ENCODE measurements around the gene UBXN1.
"Not testable (repeated sequence)": the region's sequence is repeated elsewhere in the genome, so short reads cannot be mapped to it uniquely, and the experiment has no call there.

UBXN1 gene

DNA sequence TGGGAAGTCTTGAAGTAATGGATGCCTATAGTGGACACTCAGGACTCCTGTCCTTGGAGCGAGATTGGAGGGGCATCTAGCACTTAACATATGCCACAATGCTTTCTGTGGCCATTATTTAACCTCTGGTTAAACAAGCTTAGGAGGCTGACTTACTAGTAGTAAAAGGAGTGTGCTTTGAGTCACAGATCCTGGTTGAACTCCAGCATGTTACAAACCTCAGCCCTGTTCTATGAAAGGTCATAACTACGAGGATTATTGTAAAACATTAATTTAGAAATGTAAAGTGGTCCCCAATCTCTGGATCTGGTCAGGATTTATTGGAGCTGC is 5.7 kb downstream of the UBXN1 start:
- DNase-seq (ENCODE audit: low read depth in 2 of 3, low spot score in 1 of 3), result no peak

GRCh38 chr11:62671608-62672389 is 7.1 kb downstream of the UBXN1 start, which contains the start of the genes LBHD1 and UQCC3:
TSS of gene LBHD1 (minus strand) at chr11:62672267. CDS start at chr11:62670031, 2,236 bp downstream.
TSS of gene UQCC3 (plus strand) at chr11:62671673. CDS start at chr11:62671746, 73 bp downstream.
- DNase-seq (ENCODE audit: low read depth in 2 of 3, low spot score in 1 of 3), result peak; percentile 67 to 86 (median 69)

DNA sequence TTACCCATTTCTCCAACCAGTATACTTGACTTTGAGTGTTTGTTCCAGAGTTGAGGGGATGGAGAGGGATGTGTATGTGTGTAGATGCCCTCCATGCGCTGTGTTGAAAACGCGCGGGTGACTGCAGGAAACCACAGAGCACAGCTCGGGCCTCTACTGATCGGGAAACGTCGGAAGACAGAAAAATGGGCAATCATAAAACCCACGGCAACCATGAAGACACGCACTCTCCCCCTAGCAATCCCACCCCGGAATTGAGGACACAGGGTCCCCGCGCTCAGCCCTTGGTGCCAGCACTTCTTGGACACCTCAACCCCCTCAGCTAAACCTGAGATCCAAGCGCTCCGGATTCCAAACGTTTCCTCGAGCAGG is 7.7 kb downstream of the UBXN1 start:
- DNase-seq (ENCODE audit: low read depth in 2 of 3, low spot score in 1 of 3), result no peak

DNA sequence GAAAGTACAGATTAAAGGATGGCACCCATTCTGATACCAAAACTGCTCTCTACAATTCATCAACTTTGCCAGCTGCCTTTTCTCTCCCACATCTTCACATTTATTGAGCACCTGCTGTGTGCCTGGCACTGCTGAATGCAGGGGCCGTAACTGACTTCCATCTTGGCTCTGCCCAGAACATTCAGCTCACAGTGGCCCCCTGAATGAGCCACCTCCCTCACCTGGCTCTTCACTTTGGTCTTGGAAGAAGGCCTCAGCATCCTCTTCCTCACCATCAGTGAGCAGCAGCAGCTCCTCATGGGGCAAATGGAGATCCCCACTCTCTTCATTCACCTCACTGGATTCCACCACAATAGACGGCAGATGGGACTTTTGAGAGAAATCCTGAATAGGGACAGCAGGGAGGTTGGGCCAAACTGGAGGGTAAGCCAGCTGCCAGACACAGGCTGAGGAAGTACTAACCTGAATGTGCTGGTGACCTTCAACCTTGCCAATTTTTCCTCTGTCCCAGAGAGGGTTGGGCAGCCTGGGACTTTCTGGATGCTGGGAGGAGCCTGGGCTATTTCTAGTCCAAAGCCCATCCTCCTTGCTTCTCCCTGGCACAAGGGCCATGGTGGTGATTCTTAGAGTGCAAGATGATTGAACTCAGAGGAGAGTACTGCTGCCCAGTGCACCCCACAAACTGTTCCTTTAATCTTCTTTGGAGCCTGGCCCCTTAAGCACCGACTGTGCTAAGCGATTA is 9.3 kb downstream of the UBXN1 start:
- no peak for DNase-seq (ENCODE audit: low read depth in 2 of 3, low spot score in 1 of 3)

GRCh38 chr11:62667460-62667859 is 11.4 kb downstream of the UBXN1 start:
- no peak for DNase-seq (ENCODE audit: low read depth in 2 of 3, low spot score in 1 of 3)

GRCh38 chr11:62666259-62666926 is 12.5 kb downstream of the UBXN1 start:
- DNase-seq (ENCODE audit: low read depth in 2 of 3, low spot score in 1 of 3), result no peak

GRCh38 chr11:62665599-62666258 is 13.1 kb downstream of the UBXN1 start:
- peak in 1 of 3 donors; percentile 38 for DNase-seq (ENCODE audit: low read depth in 2 of 3, low spot score in 1 of 3)

DNA sequence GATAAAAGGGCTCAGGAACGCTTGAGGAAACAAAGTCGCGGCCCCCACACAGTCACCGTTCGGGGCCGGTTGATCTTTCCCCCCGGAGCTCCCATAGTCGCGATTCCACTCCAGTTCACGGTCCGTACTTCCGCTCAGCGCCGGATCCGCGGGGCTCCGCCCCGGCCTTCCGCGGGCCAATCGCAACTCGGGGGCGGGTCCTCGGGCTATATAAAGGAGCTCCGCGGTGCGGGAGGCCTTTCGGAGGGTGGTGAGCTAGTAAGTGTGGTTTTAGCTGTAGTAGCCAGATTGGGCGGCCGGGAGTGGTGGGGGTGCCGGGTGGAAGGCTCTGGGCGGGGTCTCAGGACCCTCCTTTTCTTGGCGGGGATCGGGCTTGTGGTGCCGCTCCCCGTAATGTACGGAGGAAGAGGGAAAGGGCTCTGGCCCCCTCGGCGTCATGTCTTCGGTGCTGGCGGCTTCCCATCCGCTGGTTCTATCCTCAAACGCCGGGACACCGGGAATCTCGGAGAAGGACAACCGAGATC is 13.7 kb downstream of the UBXN1 start, which contains the start of the genes C11orf98 and CSKMT:
Gene C11orf98 (minus strand): TSS at position 136 of the 524 bp plus-strand sequence. CDS start 41 bp downstream, at position 95.
Gene CSKMT (plus strand): TSS at position 238 of the 524 bp plus-strand sequence. CDS start 568 bp downstream, outside the sequence.
- peak; percentile 94 to 98 (median 95) for DNase-seq (ENCODE audit: low read depth in 2 of 3, low spot score in 1 of 3)

GRCh38 chr11:62664405-62665074 is 14.3 kb downstream of the UBXN1 start:
- DNase-seq (ENCODE audit: low read depth in 2 of 3, low spot score in 1 of 3), result peak in 1 of 3 donors; percentile 40

DNA sequence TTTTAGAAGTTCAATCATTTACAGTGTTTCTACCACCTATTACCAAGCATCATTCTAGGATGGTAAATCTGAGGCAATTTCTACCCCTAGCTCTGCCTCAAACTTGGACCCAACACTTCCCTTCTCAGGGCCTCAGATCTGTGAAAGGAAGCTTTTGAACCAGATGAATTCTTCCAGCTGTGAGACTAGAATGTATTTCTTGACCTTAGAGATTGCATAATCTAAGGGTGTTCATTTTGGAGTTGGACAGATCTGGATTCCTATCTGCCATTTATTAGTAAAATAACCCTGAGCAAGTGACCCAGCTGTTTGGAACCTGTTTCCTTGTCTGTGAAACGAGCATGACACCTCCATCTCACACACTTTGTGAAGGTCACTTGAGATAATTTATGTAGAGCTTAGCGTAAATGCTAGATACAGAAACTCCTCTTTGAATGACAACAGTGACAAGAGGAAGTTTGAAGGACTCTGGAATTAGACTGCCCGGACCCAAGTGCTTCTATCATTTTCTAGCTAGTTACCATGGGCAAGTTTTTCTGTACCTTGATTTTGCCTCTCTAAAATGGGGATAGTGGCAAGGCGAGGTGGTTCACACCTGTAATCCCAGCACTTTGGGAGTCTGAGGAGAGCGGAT is 22.0 kb downstream of the UBXN1 start:
- no peak for DNase-seq (ENCODE audit: low read depth in 2 of 3, low spot score in 1 of 3)

DNA sequence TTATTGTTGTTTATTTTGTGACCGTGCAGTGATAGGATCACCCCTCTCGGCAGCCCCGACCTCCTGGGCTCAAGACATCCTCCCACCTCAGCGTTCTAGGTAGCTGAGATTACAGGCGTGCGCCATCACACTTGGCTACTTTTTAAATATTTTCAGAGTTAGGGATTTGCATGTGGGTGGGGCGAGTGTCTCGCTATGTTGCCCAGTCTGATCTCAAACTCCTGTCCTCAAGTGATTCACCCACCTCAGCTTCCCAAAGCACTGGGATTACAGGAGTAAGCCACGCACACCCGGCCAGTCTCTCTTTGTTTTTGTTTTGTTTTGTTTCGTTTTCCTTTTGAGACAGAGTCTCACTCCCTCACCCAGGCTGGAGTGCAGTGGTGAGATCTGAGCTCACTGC is 24.6 kb downstream of the UBXN1 start:
- DNase-seq (ENCODE audit: low read depth in 2 of 3, low spot score in 1 of 3), result no peak

GRCh38 chr11:62652161-62653006 is 26.5 kb downstream of the UBXN1 start:
- DNase-seq (ENCODE audit: low read depth in 2 of 3, low spot score in 1 of 3), result no peak

- not testable (repeated sequence) for DNase-seq (ENCODE audit: low read depth in 2 of 3, low spot score in 1 of 3)
Measured at GRCh38 chr11:62650283-62650682, 28.6 kb downstream of the UBXN1 start.

- no peak for DNase-seq (ENCODE audit: low read depth in 2 of 3, low spot score in 1 of 3)
Measured at GRCh38 chr11:62649486-62649885, 29.4 kb downstream of the UBXN1 start.

GRCh38 chr11:62648967-62649364 is 29.9 kb downstream of the UBXN1 start:
- DNase-seq (ENCODE audit: low read depth in 2 of 3, low spot score in 1 of 3), result no peak

DNA sequence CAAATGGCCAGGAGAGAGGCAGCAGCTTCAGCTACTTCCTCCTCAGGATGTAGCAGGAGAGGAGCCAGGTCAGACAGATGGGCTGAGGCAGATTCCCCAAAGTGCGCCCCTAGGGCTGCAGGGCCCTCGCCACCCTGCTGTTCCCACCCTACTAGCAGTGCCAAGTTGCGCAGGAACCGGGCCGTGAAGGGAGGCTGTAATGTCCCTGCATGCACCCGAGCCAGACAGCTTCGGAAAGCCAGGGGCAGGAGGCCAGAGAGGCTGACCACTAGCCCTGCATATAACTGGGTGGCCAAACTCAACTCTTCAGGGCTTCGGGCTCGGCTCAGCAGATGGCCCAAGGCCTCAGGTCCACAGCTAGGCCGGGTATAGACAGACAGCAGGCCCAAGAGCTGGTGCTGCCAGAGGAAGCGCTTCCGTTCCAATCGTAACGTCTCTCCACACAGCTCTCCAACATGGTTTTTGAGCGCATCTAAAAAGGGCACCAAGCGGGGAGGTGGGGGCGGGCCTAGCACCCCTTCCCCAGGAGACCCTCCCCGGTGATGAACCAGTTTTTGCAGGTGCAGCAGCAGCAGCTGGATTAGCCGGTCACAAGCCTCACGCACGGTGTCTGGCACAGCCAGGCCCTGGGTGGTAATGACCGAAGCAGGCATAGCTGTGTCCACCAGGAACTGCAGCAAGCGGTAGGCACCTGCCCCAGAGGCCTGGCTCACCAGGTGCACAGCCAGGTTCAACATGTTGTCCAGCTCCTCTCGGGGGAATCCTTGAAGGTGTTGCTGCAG is 30.5 kb downstream of the UBXN1 start:
- no peak for DNase-seq (ENCODE audit: low read depth in 2 of 3, low spot score in 1 of 3)

GRCh38 chr11:62647609-62648005 is 31.3 kb downstream of the UBXN1 start:
- no peak for DNase-seq (ENCODE audit: low read depth in 2 of 3, low spot score in 1 of 3)
